Measurements from ENCODE around the gene ABR.

Gene ABR

DNA sequence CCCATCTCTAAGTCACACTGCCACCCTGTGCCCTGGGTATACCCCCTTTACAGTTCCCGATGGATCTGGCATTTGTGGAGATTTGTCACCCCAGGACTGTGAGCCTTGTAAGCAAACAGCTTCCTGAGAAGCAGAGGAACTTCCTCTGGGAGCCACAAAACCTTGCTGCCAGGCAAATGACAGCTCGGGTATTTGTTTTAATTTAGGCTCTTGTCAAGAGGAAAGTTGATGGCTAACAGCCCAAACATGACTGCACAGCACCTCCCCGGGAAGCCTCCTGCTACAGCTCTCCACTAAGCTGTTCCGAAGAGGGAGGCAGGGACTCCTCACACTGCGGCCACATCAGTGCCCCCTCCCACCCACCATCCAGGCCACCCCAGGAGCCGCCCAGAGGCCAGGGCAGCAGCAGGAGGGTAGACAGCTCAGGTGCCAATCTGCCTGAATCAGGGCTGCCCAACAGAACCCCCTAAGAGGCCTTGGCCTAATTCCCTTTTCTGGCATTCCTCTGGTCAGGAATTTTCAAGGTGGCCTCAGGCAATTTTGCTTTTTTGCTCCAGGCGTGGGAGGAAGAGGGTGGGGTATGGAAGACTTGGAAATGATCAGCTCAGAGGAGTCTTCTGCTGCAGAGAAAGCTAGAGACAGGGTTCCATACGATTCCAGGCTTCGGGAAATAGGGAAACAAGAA, 2.6 kb downstream of the ABR start:
- no peaks in the 10 kb centered on the region for H3K27me3 ChIP-seq (ENCODE audit: control insufficient read depth, insufficient read depth, low read length)

DNA sequence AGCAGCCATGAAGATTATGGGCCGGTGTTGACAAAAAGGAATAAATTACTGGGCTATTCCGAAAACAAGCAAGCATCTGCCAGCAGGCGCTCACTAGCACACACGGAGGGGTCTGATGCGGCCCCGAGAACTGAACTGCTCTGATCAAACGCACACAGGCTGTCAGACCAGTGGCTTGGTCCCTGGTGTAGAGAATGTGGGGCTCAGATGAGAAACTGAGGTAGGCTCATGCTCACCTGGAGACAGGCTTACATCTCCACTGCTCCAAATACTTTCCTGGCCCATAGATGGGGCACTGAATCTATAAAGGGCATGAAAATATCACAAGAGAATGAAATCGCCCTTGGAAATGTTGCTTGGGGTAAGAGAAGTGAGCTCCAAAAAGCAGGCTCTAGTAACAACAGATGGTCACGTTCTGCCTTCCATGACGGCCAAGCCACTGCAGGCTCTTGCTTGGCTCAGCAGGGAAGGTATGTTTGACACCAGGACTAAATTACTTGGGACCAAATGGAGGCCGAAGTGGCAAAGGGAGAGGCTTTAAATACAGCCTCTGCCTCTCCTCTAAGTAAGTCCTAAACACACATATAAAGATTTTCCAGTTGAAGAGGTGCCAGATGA, 5.4 kb downstream of the ABR start:
- no peak overlapping the region for H3K4me3 ChIP-seq (ENCODE audit: low read depth, low read length)

More for the DNA sequence above, 2.6 kb downstream of the ABR start:
- Histone ChIP-seq H3K4me3 (ENCODE audit: low read depth, low read length) (no peak overlapping the region), H3K9me3 (ENCODE audit: control insufficient read depth, low read length) (no peaks in the 10 kb centered on the region), H3K9ac (no peak overlapping the region), H3K4me2 (ENCODE audit: low read length) (no peak overlapping the region), H3K4me1 (peaks cover 4% of the 10 kb centered on the region), H3K36me3 (ENCODE audit: control insufficient read depth, insufficient read depth, low read length) (no peaks in the 10 kb centered on the region), H3K27ac (no peak overlapping the region), H2AFZ (no peak overlapping the region), H3K79me2 (no peaks in the 10 kb centered on the region)
- TF ChIP-seq, protein P1, sequence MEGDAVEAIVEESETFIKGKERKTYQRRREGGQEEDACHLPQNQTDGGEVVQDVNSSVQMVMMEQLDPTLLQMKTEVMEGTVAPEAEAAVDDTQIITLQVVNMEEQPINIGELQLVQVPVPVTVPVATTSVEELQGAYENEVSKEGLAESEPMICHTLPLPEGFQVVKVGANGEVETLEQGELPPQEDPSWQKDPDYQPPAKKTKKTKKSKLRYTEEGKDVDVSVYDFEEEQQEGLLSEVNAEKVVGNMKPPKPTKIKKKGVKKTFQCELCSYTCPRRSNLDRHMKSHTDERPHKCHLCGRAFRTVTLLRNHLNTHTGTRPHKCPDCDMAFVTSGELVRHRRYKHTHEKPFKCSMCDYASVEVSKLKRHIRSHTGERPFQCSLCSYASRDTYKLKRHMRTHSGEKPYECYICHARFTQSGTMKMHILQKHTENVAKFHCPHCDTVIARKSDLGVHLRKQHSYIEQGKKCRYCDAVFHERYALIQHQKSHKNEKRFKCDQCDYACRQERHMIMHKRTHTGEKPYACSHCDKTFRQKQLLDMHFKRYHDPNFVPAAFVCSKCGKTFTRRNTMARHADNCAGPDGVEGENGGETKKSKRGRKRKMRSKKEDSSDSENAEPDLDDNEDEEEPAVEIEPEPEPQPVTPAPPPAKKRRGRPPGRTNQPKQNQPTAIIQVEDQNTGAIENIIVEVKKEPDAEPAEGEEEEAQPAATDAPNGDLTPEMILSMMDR (IDR thresholded peaks at IDR 0.05), result no peak

DNA sequence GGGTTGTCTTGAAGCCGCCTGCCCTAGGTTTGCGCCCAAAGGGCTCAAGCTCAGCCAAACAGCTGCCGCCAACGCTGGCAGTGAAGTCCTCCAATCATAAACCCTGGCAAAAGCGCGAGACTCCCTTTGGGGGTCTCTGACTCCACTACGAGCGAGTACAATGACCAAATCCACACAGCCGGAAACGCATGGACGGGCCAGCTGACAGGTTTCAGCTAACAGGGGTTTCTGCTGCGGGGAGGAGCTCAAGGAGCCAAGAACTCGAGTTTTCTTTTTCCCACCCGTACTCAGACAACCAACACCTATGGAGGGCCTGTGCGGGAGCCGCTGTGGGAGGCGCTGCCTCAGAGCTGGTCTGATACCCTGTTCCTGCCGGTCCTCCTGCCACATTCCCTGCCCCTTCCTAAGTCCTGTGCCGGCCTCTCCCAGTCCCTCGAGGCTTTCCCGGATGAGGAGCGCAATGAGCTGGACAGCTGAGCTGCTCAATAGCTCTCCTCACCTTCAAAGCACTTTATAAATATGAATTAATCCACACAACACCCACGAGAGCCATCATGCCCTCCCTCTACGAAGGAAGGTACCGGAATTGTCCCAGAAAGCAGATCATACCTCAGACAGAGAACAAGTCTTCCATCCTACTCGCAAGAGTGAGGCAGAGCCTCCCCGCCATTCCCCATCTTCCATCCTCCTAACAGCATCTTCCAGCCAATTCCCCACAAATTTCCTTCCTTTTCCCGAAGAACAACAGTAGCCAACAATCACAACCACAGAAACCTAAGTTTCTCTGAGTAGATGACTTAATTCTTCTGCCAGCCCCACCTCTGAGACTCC, 6.1 kb downstream of the ABR start:
- Histone ChIP-seq H3K9ac (no peak overlapping the region), H3K4me1 (peaks cover 4% of the 10 kb centered on the region), H3K9me3 (ENCODE audit: control insufficient read depth, low read length) (no peaks in the 10 kb centered on the region), H2AFZ (no peak overlapping the region), H3K4me2 (ENCODE audit: low read length) (no peak overlapping the region), H3K36me3 (ENCODE audit: control insufficient read depth, insufficient read depth, low read length) (no peaks in the 10 kb centered on the region), H3K27ac (peak overlapping the region; percentile 47), H3K4me3 (ENCODE audit: low read depth, low read length) (no peak overlapping the region), H3K79me2 (peaks cover 10% of the 10 kb centered on the region), H3K27me3 (ENCODE audit: control insufficient read depth, insufficient read depth, low read length) (no peaks in the 10 kb centered on the region)
- TF ChIP-seq, protein P1 (IDR thresholded peaks at IDR 0.05), result no peak

More for the DNA sequence above, 5.4 kb downstream of the ABR start:
- Histone ChIP-seq H3K4me1 (peaks cover 6% of the 10 kb centered on the region), H3K27ac (peak overlapping the region; percentile 47), H3K36me3 (ENCODE audit: control insufficient read depth, insufficient read depth, low read length) (no peaks in the 10 kb centered on the region), H3K27me3 (ENCODE audit: control insufficient read depth, insufficient read depth, low read length) (no peaks in the 10 kb centered on the region), H3K9me3 (ENCODE audit: control insufficient read depth, low read length) (no peaks in the 10 kb centered on the region), H3K4me2 (ENCODE audit: low read length) (no peak overlapping the region), H3K79me2 (peaks cover 5% of the 10 kb centered on the region), H2AFZ (no peak overlapping the region), H3K9ac (no peak overlapping the region)
- TF ChIP-seq, protein P1 (IDR thresholded peaks at IDR 0.05), result no peak

DNA sequence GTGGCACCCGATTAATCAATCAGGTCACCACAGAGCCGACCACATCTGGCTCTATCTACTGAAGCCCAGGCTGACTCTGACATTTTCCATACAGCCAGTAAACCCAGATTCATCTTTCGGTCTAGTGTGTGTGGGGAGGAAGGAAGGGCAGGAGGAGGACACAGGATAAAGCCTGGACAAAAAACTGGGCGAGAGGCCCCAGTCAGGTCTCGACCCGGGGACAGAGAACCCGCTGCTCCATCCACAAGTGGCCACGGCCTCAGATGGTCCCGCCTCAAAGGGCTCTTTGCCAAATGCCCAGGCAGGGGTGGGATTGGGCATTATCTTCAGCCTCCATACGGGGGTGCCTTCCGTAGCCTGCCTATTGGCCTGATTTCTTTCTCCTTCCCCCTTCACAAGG, 7.8 kb downstream of the ABR start:
- no peak overlapping the region for H3K4me3 ChIP-seq (ENCODE audit: low read depth, low read length)
- TF ChIP-seq, protein P1 (IDR thresholded peaks at IDR 0.05), result no peak
- no peaks in the 10 kb centered on the region for H3K27me3 ChIP-seq (ENCODE audit: control insufficient read depth, insufficient read depth, low read length)
- no peak overlapping the region for H3K9ac ChIP-seq
- peaks cover 2% of the 10 kb centered on the region for H3K4me1 ChIP-seq
- H3K4me2 ChIP-seq (ENCODE audit: low read length), result no peak overlapping the region
- H3K9me3 ChIP-seq (ENCODE audit: control insufficient read depth, low read length), result no peaks in the 10 kb centered on the region
- no peak overlapping the region for H2AFZ ChIP-seq
- no peaks in the 10 kb centered on the region for H3K36me3 ChIP-seq (ENCODE audit: control insufficient read depth, insufficient read depth, low read length)
- peaks cover 10% of the 10 kb centered on the region for H3K79me2 ChIP-seq
- H3K27ac ChIP-seq, result no peak overlapping the region

Measured in parathyroid adenoma (tissue), 2 donors.